Measurements from ENCODE around the gene TP53AIP1.
A peak's percentile ranks its signal among the peaks of the same experiment; 100 is the strongest.

DNA sequence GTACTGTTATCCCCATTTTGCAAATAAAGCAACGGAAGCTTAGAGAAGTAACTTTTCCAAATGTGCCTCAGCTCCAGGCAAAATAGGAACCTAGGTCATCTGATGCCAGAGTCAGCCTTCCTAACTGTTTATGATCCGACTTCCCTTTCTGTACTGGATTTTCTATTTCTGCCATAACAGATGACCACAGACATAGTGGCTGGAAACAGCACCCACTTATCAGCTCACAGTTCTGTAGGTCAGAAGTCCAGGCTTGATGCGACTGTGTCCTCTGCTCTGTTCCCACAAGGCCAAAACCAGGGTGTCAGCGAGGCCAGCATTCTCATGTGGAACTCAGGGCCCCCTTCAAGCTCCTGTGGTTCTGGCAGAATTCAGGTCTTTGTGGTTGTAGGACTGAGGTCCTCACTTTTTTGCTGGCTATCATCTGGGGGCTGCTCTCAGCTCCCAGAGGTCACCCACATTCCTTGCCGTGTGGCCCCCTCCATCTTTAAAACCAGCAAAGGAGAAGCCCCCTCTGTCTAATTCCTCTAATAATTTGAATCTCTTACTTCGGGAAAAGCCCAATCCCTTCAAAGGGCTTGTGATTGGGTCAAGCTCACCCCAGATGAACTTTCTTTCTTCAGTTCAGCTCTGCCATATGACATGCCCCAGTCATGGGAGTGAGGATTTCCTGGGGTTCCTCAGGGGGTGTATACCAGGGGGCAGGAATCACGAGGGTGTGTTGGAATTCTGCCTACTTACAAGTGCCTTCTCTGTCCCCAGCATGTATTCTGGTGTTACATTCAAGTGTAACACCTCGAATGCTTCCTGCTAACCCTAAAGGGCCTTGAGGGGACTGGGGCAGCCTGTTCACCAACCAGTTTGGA, 36.3 kb downstream of the TP53AIP1 start:
- TF ChIP-seq CTCF (conservative IDR thresholded peaks at IDR 0.05), result peak; percentile 41
- TF ChIP-seq ZFX (IDR thresholded peaks at IDR 0.05), result no peak
